Neuron (in vitro differentiated cells): ENCODE measurements around the gene FMN2.
"Not testable (repeated sequence)": the region's sequence is repeated elsewhere in the genome, so short reads cannot be mapped to it uniquely, and the experiment has no call there.

Experiments
- H2AFZ ChIP-seq: one replicate; pipeline ENCODE4 v1.6.1; 2013; ENCODE audit warnings: low read depth, mild to moderate bottlenecking, inconsistent platforms, low read length, moderate library complexity
- H3K27me3 ChIP-seq: one replicate; pipeline ENCODE4 v1.6.1; 2013; ENCODE audit warnings: low read length; ENCODE audit not compliant: insufficient read depth
- H3K36me3 ChIP-seq: one replicate; pipeline ENCODE4 v1.6.1; 2013; ENCODE audit warnings: low read length; ENCODE audit not compliant: insufficient read depth
- H3K4me1 ChIP-seq: one replicate; pipeline ENCODE4 v1.6.1; 2013; ENCODE audit warnings: low read length; ENCODE audit not compliant: insufficient read depth
- H3K4me3 ChIP-seq: 2 replicates; pipeline ENCODE4 v1.5.1; 2013; ENCODE audit warnings: mild to moderate bottlenecking, low read length, moderate library complexity
- H3K9me3 ChIP-seq: one replicate; pipeline ENCODE4 v1.6.1; 2013; ENCODE audit warnings: low read length

Gene FMN2

GRCh38 chr1:240169188-240169587 lies 77.5 kb downstream of the FMN2 start:
- Histone ChIP-seq H2AFZ (no peak overlapping the region), H3K4me3 (no peak overlapping the region), H3K27me3 (no peaks in the 10 kb centered on the region), H3K9me3 (no peaks in the 10 kb centered on the region), H3K4me1 (no peaks in the 10 kb centered on the region), H3K36me3 (peaks cover 44% of the 10 kb centered on the region)

- Histone ChIP-seq H3K4me3 (no peak overlapping the region), H3K36me3 (peaks cover 36% of the 10 kb centered on the region), H2AFZ (no peak overlapping the region), H3K4me1 (no peaks in the 10 kb centered on the region), H3K9me3 (no peaks in the 10 kb centered on the region), H3K27me3 (no peaks in the 10 kb centered on the region)
Observed at GRCh38 chr1:240170266-240170665, 78.6 kb downstream of the FMN2 start.

GRCh38 chr1:240170806-240171205 lies 79.1 kb downstream of the FMN2 start:
- Histone ChIP-seq H3K9me3 (no peaks in the 10 kb centered on the region), H3K36me3 (peaks cover 35% of the 10 kb centered on the region), H3K4me1 (no peaks in the 10 kb centered on the region), H3K27me3 (no peaks in the 10 kb centered on the region), H2AFZ (no peak overlapping the region), H3K4me3 (no peak overlapping the region)

- H3K4me3 ChIP-seq: no peak overlapping the region
- H2AFZ ChIP-seq: no peak overlapping the region
- H3K27me3 ChIP-seq: no peaks in the 10 kb centered on the region
- H3K4me1 ChIP-seq: no peaks in the 10 kb centered on the region
- H3K36me3 ChIP-seq: peaks cover 34% of the 10 kb centered on the region
- H3K9me3 ChIP-seq: no peaks in the 10 kb centered on the region
Observed at GRCh38 chr1:240171907-240172306, 80.2 kb downstream of the FMN2 start.

GRCh38 chr1:240173836-240174235 lies 82.2 kb downstream of the FMN2 start:
- peaks cover 32% of the 10 kb centered on the region for H3K36me3 ChIP-seq
- H3K27me3 ChIP-seq: no peaks in the 10 kb centered on the region
- no peak overlapping the region for H2AFZ ChIP-seq
- no peak overlapping the region for H3K4me3 ChIP-seq
- no peaks in the 10 kb centered on the region for H3K4me1 ChIP-seq
- no peaks in the 10 kb centered on the region for H3K9me3 ChIP-seq

- Histone ChIP-seq H3K4me3 (no peak overlapping the region), H3K27me3 (no peaks in the 10 kb centered on the region), H2AFZ (no peak overlapping the region), H3K36me3 (peaks cover 40% of the 10 kb centered on the region), H3K9me3 (no peaks in the 10 kb centered on the region), H3K4me1 (no peaks in the 10 kb centered on the region)
Observed at GRCh38 chr1:240174734-240175133, 83.1 kb downstream of the FMN2 start.

GRCh38 chr1:240178366-240178765 lies 86.7 kb downstream of the FMN2 start:
- no peaks in the 10 kb centered on the region for H3K27me3 ChIP-seq
- peaks cover 20% of the 10 kb centered on the region for H3K4me1 ChIP-seq
- no peak overlapping the region for H3K4me3 ChIP-seq
- H2AFZ ChIP-seq: no peak overlapping the region
- H3K36me3 ChIP-seq: peaks cover 45% of the 10 kb centered on the region
- no peaks in the 10 kb centered on the region for H3K9me3 ChIP-seq

- not testable (repeated sequence) for H3K4me3 ChIP-seq, H3K9me3 ChIP-seq, H2AFZ ChIP-seq, H3K27me3 ChIP-seq
- H3K36me3 ChIP-seq: peaks cover 59% of the 10 kb centered on the region
- H3K4me1 ChIP-seq: peaks cover 23% of the 10 kb centered on the region
Observed at GRCh38 chr1:240184682-240185081, 93.0 kb downstream of the FMN2 start.

- Histone ChIP-seq H3K27me3 (no peaks in the 10 kb centered on the region), H3K36me3 (peaks cover 37% of the 10 kb centered on the region), H2AFZ (no peak overlapping the region), H3K4me1 (peaks cover 5% of the 10 kb centered on the region), H3K4me3 (no peak overlapping the region), H3K9me3 (no peaks in the 10 kb centered on the region)
Observed at GRCh38 chr1:240188139-240188538, 96.5 kb downstream of the FMN2 start.

- H3K9me3 ChIP-seq: no peaks in the 10 kb centered on the region
- H3K4me3 ChIP-seq: no peak overlapping the region
- H2AFZ ChIP-seq: no peak overlapping the region
- peaks cover 5% of the 10 kb centered on the region for H3K4me1 ChIP-seq
- peaks cover 37% of the 10 kb centered on the region for H3K36me3 ChIP-seq
- H3K27me3 ChIP-seq: no peaks in the 10 kb centered on the region
Observed at GRCh38 chr1:240189386-240189989, 97.8 kb downstream of the FMN2 start.

- no peak overlapping the region for H2AFZ ChIP-seq
- no peaks in the 10 kb centered on the region for H3K9me3 ChIP-seq
- peaks cover 45% of the 10 kb centered on the region for H3K36me3 ChIP-seq
- no peak overlapping the region for H3K4me3 ChIP-seq
- peaks cover 2% of the 10 kb centered on the region for H3K4me1 ChIP-seq
- no peaks in the 10 kb centered on the region for H3K27me3 ChIP-seq
Observed at GRCh38 chr1:240190881-240191401, 99.3 kb downstream of the FMN2 start.

- Histone ChIP-seq H3K36me3 (peaks cover 51% of the 10 kb centered on the region), H3K9me3 (no peaks in the 10 kb centered on the region), H2AFZ (no peak overlapping the region), H3K4me3 (no peak overlapping the region), H3K27me3 (no peaks in the 10 kb centered on the region), H3K4me1 (peaks cover 2% of the 10 kb centered on the region)
Observed at GRCh38 chr1:240192851-240193250, 101.2 kb downstream of the FMN2 start.

- H3K4me1 ChIP-seq: peaks cover 2% of the 10 kb centered on the region
- H3K36me3 ChIP-seq: peaks cover 52% of the 10 kb centered on the region
- H3K9me3 ChIP-seq: no peaks in the 10 kb centered on the region
- H3K27me3 ChIP-seq: no peaks in the 10 kb centered on the region
- no peak overlapping the region for H2AFZ ChIP-seq
- H3K4me3 ChIP-seq: no peak overlapping the region
Observed at GRCh38 chr1:240193679-240194078, 102.0 kb downstream of the FMN2 start.

GRCh38 chr1:240194120-240194519 lies 102.4 kb downstream of the FMN2 start:
- no peak overlapping the region for H2AFZ ChIP-seq
- H3K27me3 ChIP-seq: no peaks in the 10 kb centered on the region
- no peaks in the 10 kb centered on the region for H3K9me3 ChIP-seq
- peaks cover 2% of the 10 kb centered on the region for H3K4me1 ChIP-seq
- H3K36me3 ChIP-seq: peaks cover 52% of the 10 kb centered on the region
- no peak overlapping the region for H3K4me3 ChIP-seq
